Osteocyte (in vitro differentiated cells): ENCODE results near the gene INO80C. TPM values are rescaled to one million over a fixed set of nuclear protein-coding genes. Genes with fewer than 3 reads are reported as not detected.
"Not testable (repeated sequence)": the region's sequence is repeated elsewhere in the genome, so short reads cannot be mapped to it uniquely, and the experiment has no call there.

ENCODE experiments used
- DNase-seq: peaks from one replicate; pipeline ENCODE4 v3.0.0; 2021; ENCODE audit warnings: mixed read lengths; ENCODE audit not compliant: unreplicated experiment; ENCODE audit errors: extremely low spot score
- H3K27ac Mint-ChIP-seq: one replicate; pipeline ENCODE4 v1.8.0; 2021; ENCODE audit warnings: mild to moderate bottlenecking, mixed read lengths; ENCODE audit not compliant: unreplicated experiment
- H3K27me3 Mint-ChIP-seq: one replicate; pipeline ENCODE4 v1.8.0; 2021; ENCODE audit warnings: mixed read lengths; ENCODE audit not compliant: unreplicated experiment
- H3K36me3 Mint-ChIP-seq: one replicate; pipeline ENCODE4 v1.8.0; 2021; ENCODE audit warnings: mixed read lengths; ENCODE audit not compliant: unreplicated experiment
- H3K4me1 Mint-ChIP-seq: one replicate; pipeline ENCODE4 v1.8.0; 2021; ENCODE audit warnings: mixed read lengths; ENCODE audit not compliant: unreplicated experiment
- H3K4me3 Mint-ChIP-seq: one replicate; pipeline ENCODE4 v1.8.0; 2021; ENCODE audit warnings: mild to moderate bottlenecking, moderate library complexity, mixed read lengths; ENCODE audit not compliant: unreplicated experiment
- H3K9me3 Mint-ChIP-seq: one replicate; pipeline ENCODE4 v1.8.0; 2021; ENCODE audit warnings: mixed read lengths; ENCODE audit not compliant: unreplicated experiment
- total RNA-seq: library from RNA; stranded (reverse); gene quantifications from 2 replicates; pipeline ENCODE4 v1.2.1, GENCODE V29; 2021
- TF ChIP-seq, protein P1 (sequence below): fragments of 200-600 bp; sonication (generic); IDR thresholded peaks from 2 replicates; pipeline ENCODE4 v1.5.0; 2021; ENCODE audit warnings: antibody characterized with exemption, mild to moderate bottlenecking, moderate library complexity

Gene INO80C
- total RNA-seq, 1 donor from 2014 or later = 30.2 TPM

DNA sequence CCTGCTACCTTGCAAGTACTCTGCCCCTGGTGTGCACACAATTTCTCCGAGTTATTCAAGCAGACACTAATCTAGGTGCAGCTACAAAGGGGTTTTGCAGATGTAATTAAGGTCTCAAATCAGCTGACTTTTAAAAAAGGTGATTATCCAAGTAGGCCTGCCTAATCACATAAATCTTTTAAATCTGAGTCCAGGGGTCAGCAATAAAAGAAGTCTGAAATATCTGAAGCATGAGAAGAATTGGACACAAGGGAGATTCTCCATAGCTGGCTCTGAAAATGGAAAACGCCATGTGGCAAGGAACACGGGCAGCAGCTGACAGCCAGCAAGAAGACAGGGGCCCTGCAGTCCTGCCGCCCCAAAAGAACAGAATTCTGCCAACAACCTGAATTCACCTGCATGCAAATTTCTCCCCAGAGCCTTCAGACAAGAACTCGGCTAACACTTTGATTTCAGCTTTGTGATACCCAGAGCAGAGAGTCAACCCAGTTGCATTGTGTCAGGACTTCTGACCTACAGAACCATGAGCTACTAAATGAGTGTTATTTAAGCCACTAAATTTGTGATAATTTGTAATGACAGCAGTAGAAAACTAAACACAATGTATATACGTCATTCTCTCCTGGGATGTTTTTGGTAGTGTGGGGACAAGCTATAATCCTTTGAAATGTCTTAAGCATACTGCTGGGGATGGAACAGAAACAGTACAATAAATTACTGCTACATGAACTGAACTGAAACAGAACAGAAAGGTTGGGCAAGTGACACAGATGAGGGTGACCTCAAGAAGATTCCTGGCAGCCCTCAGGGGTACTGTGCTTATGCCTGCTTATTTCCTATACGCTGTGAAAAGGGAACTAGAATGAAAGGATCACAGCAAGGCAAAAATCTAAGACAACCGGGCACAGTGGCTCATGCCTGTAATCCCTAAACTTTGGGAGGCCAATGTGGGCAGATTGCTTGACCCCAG, 3.2 kb downstream of the INO80C start:
- no peaks in the 10 kb centered on the region for H3K9me3 Mint-ChIP-seq
- H3K4me3 Mint-ChIP-seq = no peak overlapping the region
- H3K36me3 Mint-ChIP-seq = no peaks in the 10 kb centered on the region
- peak overlapping the region; percentile 45 for H3K27ac Mint-ChIP-seq
- no peaks in the 10 kb centered on the region for H3K27me3 Mint-ChIP-seq
- peaks cover 76% of the 10 kb centered on the region for H3K4me1 Mint-ChIP-seq
- TF ChIP-seq, protein P1, sequence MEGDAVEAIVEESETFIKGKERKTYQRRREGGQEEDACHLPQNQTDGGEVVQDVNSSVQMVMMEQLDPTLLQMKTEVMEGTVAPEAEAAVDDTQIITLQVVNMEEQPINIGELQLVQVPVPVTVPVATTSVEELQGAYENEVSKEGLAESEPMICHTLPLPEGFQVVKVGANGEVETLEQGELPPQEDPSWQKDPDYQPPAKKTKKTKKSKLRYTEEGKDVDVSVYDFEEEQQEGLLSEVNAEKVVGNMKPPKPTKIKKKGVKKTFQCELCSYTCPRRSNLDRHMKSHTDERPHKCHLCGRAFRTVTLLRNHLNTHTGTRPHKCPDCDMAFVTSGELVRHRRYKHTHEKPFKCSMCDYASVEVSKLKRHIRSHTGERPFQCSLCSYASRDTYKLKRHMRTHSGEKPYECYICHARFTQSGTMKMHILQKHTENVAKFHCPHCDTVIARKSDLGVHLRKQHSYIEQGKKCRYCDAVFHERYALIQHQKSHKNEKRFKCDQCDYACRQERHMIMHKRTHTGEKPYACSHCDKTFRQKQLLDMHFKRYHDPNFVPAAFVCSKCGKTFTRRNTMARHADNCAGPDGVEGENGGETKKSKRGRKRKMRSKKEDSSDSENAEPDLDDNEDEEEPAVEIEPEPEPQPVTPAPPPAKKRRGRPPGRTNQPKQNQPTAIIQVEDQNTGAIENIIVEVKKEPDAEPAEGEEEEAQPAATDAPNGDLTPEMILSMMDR = no peak
- DNase-seq = no peak

GRCh38 chr18:35491700-35492077, 6.1 kb downstream of the INO80C start:
- no peak for DNase-seq
- H3K27ac Mint-ChIP-seq = peak overlapping the region; percentile 96

GRCh38 chr18:35490894-35491699, 6.7 kb downstream of the INO80C start:
- Mint-ChIP-seq H3K27me3 (no peaks in the 10 kb centered on the region), H3K9me3 (peaks cover 7% of the 10 kb centered on the region), H3K4me3 (no peak overlapping the region), H3K36me3 (peaks cover 9% of the 10 kb centered on the region), H3K27ac (peak overlapping the region; percentile 96), H3K4me1 (peaks cover 68% of the 10 kb centered on the region)
- TF ChIP-seq, protein P1 = no peak
- no peak for DNase-seq

More at GRCh38 chr18:35491700-35492077, 6.1 kb downstream of the INO80C start:
- Mint-ChIP-seq H3K27me3 (no peaks in the 10 kb centered on the region), H3K36me3 (peaks cover 9% of the 10 kb centered on the region), H3K9me3 (peaks cover 7% of the 10 kb centered on the region), H3K4me1 (peaks cover 73% of the 10 kb centered on the region), H3K4me3 (no peak overlapping the region)
- TF ChIP-seq, protein P1 = no peak

DNA sequence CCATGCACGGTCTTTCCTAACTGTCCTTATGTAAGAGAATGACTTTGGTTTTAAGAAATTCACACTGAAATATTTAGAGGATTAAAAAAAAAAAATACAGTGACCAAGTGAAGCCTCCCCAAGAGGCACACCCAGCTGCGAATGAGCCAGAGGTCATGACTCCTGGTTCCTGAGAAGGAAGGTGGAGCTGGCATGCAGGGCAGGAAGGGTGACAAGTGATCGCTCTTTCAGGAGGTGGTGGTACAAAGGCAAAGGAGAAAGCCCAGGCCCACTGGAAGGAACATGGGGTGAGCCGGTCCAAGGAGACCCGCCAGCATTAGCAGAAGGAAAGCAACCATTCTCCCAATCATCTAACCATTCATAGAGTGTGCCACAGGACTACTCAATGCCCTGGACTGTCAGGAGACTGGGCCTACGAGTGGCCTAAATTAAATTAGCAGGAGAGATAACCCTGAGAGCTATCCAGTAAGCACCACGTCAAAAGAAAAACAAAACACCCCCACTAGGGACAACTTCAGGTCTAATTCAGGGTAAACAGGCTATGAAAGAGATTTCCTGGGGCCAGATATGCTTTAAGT, 7.8 kb downstream of the INO80C start:
- peak overlapping the region; percentile 96 for H3K27ac Mint-ChIP-seq
- H3K9me3 Mint-ChIP-seq = peaks cover 7% of the 10 kb centered on the region
- H3K4me1 Mint-ChIP-seq = peaks cover 63% of the 10 kb centered on the region
- H3K27me3 Mint-ChIP-seq = no peaks in the 10 kb centered on the region
- TF ChIP-seq, protein P1 = no peak
- no peak for DNase-seq
- no peak overlapping the region for H3K4me3 Mint-ChIP-seq
- peaks cover 9% of the 10 kb centered on the region for H3K36me3 Mint-ChIP-seq

- H3K27me3 Mint-ChIP-seq, H3K36me3 Mint-ChIP-seq, H3K4me3 Mint-ChIP-seq, H3K9me3 Mint-ChIP-seq, DNase-seq: not testable (repeated sequence)
- H3K27ac Mint-ChIP-seq = peak overlapping the region; percentile 96
- peaks cover 63% of the 10 kb centered on the region for H3K4me1 Mint-ChIP-seq
Measured at GRCh38 chr18:35489281-35489680, 8.5 kb downstream of the INO80C start.

DNA sequence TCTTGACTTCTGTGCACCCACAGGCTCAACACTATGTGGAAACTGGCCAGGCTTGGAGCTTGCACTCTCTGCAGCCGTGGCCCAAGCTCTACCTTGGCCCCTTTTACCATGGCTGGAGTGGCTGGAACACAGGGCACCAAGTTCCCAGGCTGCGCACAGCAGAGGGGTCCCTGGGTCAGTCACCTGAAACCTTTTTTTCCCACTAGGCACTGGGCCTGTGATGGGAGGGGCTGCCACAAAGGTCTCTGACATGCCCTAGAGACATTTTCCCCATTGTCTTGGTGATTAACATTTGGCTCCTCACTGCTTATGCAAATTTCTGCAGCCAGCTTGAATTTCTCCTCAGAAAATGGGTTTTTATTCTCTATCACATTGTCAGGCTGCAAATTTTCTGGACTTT, 9.4 kb downstream of the INO80C start:
- not testable (repeated sequence) for H3K36me3 Mint-ChIP-seq, H3K27ac Mint-ChIP-seq, H3K27me3 Mint-ChIP-seq, H3K9me3 Mint-ChIP-seq, DNase-seq, H3K4me3 Mint-ChIP-seq
- H3K4me1 Mint-ChIP-seq = peaks cover 63% of the 10 kb centered on the region

DNA sequence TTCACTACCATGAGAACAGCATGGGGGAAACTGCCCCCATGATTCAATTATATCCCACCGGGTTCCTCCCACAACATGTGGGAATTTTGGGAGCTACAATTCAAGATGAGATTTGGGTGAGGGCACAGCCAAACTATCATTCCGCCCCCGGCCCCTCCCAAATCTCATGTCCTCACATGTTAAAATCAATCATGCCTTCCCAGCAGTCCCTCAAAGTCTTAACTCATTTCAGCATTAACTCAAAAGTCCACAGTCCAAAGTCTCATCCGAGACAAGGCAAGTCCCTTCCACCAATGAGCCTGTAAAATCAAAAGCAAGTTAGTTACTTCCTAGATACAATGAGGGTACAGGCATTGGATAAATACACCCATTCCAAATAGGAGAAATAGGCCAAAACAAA, 10.2 kb downstream of the INO80C start:
- not testable (repeated sequence) for DNase-seq, H3K27ac Mint-ChIP-seq, H3K36me3 Mint-ChIP-seq, H3K9me3 Mint-ChIP-seq, H3K27me3 Mint-ChIP-seq, H3K4me3 Mint-ChIP-seq
- H3K4me1 Mint-ChIP-seq = peaks cover 68% of the 10 kb centered on the region
